DOHH2 (cell line): ENCODE results near the gene ATP11A.

Experiments
- H3F3A ChIP-seq: fragments of 200-600 bp; sonication (generic), shearing (Covaris generic); 2 replicates; pipeline ENCODE4 v1.6.0; 2016; ENCODE audit warnings: antibody characterized with exemption, mild to moderate bottlenecking; ENCODE audit not compliant: control insufficient read depth, insufficient read depth
- H3K27ac ChIP-seq: fragments of 200-600 bp; sonication (generic); 2 replicates; pipeline ENCODE4 v1.5.1; 2014; ENCODE audit warnings: low read depth, mild to moderate bottlenecking, low read length, moderate library complexity
- H3K27me3 ChIP-seq: fragments of 200-600 bp; sonication (generic); 2 replicates; pipeline ENCODE4 v1.6.1; 2014; ENCODE audit warnings: mild to moderate bottlenecking, low read length, mixed read lengths; ENCODE audit not compliant: control insufficient read depth
- H3K36me3 ChIP-seq: fragments of 200-600 bp; sonication (generic); 2 replicates; pipeline ENCODE4 v1.6.1; 2014; ENCODE audit warnings: mild to moderate bottlenecking, low read length, moderate library complexity, mixed read lengths; ENCODE audit not compliant: control insufficient read depth
- H3K4me1 ChIP-seq: fragments of 200-600 bp; sonication (generic); 2 replicates; pipeline ENCODE4 v1.6.1; 2014; ENCODE audit warnings: mild to moderate bottlenecking, low read length, mixed read lengths; ENCODE audit not compliant: control insufficient read depth
- H3K4me2 ChIP-seq: fragments of 200-600 bp; sonication (generic); 2 replicates; pipeline ENCODE4 v1.6.0; 2014; ENCODE audit warnings: mild to moderate bottlenecking, low read length, moderate library complexity
- H3K4me3 ChIP-seq: fragments of 200-600 bp; sonication (generic); 2 replicates; pipeline ENCODE4 v1.5.1; 2014; ENCODE audit warnings: mild to moderate bottlenecking, low read length, mixed read lengths
- H3K79me2 ChIP-seq: fragments of 200-600 bp; sonication (generic); 2 replicates; pipeline ENCODE4 v1.6.1; 2014; ENCODE audit warnings: mild to moderate bottlenecking, low read length, mixed read lengths; ENCODE audit not compliant: control insufficient read depth
- H3K9me2 ChIP-seq: fragments of 200-600 bp; sonication (generic); replicated peaks from 2 replicates; pipeline ENCODE4 v1.6.1; 2014; ENCODE audit warnings: mild to moderate bottlenecking, low read length, mixed read lengths; ENCODE audit not compliant: control insufficient read depth
- H3K9me3 ChIP-seq: fragments of 200-600 bp; sonication (generic); 2 replicates; pipeline ENCODE4 v1.6.1; 2014; ENCODE audit warnings: antibody characterized with exemption, low read length, mixed read lengths; ENCODE audit not compliant: control insufficient read depth, insufficient read depth
- H4K20me1 ChIP-seq: fragments of 200-600 bp; sonication (generic); 2 replicates; pipeline ENCODE4 v1.6.0; 2014; ENCODE audit warnings: low read depth, mild to moderate bottlenecking, antibody characterized with exemption, low read length, moderate library complexity; ENCODE audit not compliant: control insufficient read depth, insufficient read depth
- EZH2phosphoT487 ChIP-seq: fragments of 200-600 bp; sonication (generic); IDR thresholded peaks from 2 replicates; pipeline ENCODE4 v1.6.1; 2017; ENCODE audit warnings: borderline replicate concordance, mild to moderate bottlenecking, antibody characterized with exemption, low read length, moderate library complexity, mixed read lengths
- TF ChIP-seq, protein P1 (sequence below): fragments of 200-600 bp; sonication (generic); IDR thresholded peaks from one replicate; pipeline ENCODE4 v1.5.1; 2014; ENCODE audit warnings: antibody characterized with exemption, mild to moderate bottlenecking, low read depth, low read length; ENCODE audit not compliant: poor library complexity, severe bottlenecking

ATP11A gene

DNA sequence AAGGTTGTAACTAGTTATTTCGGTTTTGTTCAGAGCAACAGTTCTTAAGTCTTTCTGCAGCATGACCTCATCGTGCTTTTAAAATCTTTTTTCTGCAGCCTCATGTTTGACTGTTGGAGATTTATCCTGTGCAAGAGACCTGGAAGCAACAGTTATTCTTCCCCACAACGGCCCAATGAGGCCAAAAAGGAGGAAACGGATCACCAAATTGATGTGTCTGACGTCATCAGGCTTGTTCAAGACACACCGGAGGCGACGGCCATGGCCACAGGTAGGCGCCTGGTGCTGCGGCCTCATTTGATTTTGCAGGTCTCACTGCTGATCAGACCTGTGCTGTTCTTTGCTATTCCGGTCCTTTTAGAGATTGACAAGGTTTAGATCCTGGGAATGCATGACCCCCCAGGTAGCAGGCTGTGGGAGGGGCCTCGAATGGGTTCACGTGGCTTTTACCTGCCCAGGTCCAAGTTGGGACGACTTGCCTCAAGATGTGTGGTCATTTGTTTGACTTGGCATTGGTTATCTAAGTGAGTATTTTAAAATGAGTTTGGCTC lies 212.3 kb downstream of the ATP11A start:
- Histone ChIP-seq H3K27me3 (peaks cover 7% of the 10 kb centered on the region), H3K4me1 (no peaks in the 10 kb centered on the region), H3K4me2 (no peak overlapping the region)

DNA sequence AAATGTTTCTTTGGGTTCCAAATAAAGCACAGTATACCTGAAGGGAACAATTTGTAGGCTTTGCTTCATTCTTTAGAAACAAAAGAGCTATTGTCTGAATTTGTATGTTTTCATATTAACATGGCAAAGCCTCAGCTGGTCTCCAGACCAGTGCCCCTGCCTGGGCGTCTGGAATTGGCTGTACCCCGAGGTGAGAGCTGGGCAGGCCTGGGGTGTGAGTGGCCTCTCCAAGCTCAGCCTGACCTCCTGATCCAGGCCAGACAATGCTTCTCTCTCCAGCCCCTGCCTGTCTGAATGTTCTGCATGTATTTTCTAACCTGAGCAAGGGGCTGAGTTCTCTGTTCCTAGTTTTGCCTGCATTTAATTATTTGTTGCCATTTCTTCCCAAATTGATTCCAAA lies 212.8 kb downstream of the ATP11A start:
- Histone ChIP-seq H3K9me3 (no peaks in the 10 kb centered on the region; the same call in 1 of the 2 replicates), H3K4me2 (no peak overlapping the region), H3K27me3 (peaks cover 8% of the 10 kb centered on the region), H3K36me3 (no peaks in the 10 kb centered on the region), H3K4me3 (no peak overlapping the region), H3K79me2 (no peaks in the 10 kb centered on the region), H3K27ac (no peak overlapping the region), H3K9me2 (no peaks in the 10 kb centered on the region), H3K4me1 (peaks cover under 1% of the 10 kb centered on the region), H4K20me1 (no peaks in the 10 kb centered on the region), H3F3A (no peaks in the 10 kb centered on the region)
- TF ChIP-seq, protein P1, sequence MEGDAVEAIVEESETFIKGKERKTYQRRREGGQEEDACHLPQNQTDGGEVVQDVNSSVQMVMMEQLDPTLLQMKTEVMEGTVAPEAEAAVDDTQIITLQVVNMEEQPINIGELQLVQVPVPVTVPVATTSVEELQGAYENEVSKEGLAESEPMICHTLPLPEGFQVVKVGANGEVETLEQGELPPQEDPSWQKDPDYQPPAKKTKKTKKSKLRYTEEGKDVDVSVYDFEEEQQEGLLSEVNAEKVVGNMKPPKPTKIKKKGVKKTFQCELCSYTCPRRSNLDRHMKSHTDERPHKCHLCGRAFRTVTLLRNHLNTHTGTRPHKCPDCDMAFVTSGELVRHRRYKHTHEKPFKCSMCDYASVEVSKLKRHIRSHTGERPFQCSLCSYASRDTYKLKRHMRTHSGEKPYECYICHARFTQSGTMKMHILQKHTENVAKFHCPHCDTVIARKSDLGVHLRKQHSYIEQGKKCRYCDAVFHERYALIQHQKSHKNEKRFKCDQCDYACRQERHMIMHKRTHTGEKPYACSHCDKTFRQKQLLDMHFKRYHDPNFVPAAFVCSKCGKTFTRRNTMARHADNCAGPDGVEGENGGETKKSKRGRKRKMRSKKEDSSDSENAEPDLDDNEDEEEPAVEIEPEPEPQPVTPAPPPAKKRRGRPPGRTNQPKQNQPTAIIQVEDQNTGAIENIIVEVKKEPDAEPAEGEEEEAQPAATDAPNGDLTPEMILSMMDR = no peak
- no peak for TF ChIP-seq EZH2phosphoT487

More for the DNA sequence above, 212.3 kb downstream of the ATP11A start:
- Histone ChIP-seq H3K27ac (no peak overlapping the region), H3K4me3 (no peak overlapping the region), H3K36me3 (no peaks in the 10 kb centered on the region), H3K9me3 (no peaks in the 10 kb centered on the region; the same call in 1 of the 2 replicates), H4K20me1 (no peaks in the 10 kb centered on the region), H3K79me2 (no peaks in the 10 kb centered on the region), H3F3A (no peaks in the 10 kb centered on the region), H3K9me2 (no peaks in the 10 kb centered on the region)
- TF ChIP-seq, protein P1 = no peak

DNA sequence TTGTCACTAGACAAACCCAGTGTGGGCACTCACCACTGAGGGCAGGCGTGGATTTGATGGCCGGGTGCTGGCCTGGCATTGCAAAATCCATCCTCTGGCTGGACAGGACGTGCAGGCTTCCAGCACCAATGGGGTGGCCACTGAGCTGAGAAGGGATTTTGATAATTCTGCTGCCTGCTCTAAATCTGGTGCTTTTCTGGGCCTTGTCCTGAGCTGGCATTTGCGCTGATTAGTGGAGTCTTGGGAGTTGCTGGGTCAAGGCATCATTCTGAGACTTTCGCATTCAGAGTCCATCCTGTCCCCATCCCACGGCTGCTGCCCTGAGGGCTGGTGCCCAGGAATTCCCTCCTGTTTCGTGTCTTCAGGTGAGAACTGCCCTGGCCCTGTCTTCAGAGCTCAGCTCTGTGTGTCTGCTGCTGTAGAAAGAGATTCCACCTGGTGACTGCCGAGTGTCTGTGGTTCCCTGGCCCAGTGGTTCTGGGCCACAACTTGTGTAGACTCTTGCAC lies 213.3 kb downstream of the ATP11A start:
- peaks cover 3% of the 10 kb centered on the region; the same call in 1 of the 2 replicates for H4K20me1 ChIP-seq
- H3K9me2 ChIP-seq = no peaks in the 10 kb centered on the region
- peaks cover 13% of the 10 kb centered on the region for H3K27me3 ChIP-seq
- H3K36me3 ChIP-seq = no peaks in the 10 kb centered on the region
- H3K4me1 ChIP-seq = peaks cover 6% of the 10 kb centered on the region
- TF ChIP-seq EZH2phosphoT487 = no peak
- TF ChIP-seq, protein P1 = no peak
- no peak overlapping the region for H3K4me2 ChIP-seq
- no peak overlapping the region for H3K4me3 ChIP-seq
- H3F3A ChIP-seq = no peaks in the 10 kb centered on the region
- no peak overlapping the region for H3K27ac ChIP-seq
- H3K79me2 ChIP-seq = no peaks in the 10 kb centered on the region
- H3K9me3 ChIP-seq = no peaks in the 10 kb centered on the region; the same call in 1 of the 2 replicates
